PFSK-1 (cell line): ENCODE results near the gene MCTS1.

ENCODE experiments used
- FOXP2 ChIP-seq: optimal IDR thresholded peaks from 2 replicates; pipeline ENCODE3; 2011; ENCODE audit warnings: borderline replicate concordance, control low read depth, inconsistent platforms; ENCODE audit not compliant: insufficient read depth; ENCODE audit errors: extremely low read length, extremely low read depth
- POLR2AphosphoS5 ChIP-seq: IDR thresholded peaks from 2 replicates; pipeline ENCODE4 v1.6.1; 2012; ENCODE audit warnings: low read depth, mild to moderate bottlenecking, control low read depth, low read length, moderate library complexity
- SIN3A ChIP-seq: IDR thresholded peaks from 2 replicates; pipeline ENCODE4 v1.6.1; 2012; ENCODE audit warnings: mild to moderate bottlenecking, low read length, moderate library complexity, borderline replicate concordance; ENCODE audit not compliant: insufficient read depth
- TAF1 ChIP-seq: IDR thresholded peaks from 2 replicates; pipeline ENCODE4 v1.6.1; 2012; ENCODE audit warnings: low read length, control low read depth, borderline replicate concordance; ENCODE audit not compliant: insufficient read depth
- TF ChIP-seq, protein P1 (sequence below), 2 experiments: IDR thresholded peaks; 2 replicates each; pipeline versions ENCODE4 v1.6.1 to v1.8.0; 2011 to 2012; ENCODE audit warnings: low read depth in 2 of 2, low read length in 2 of 2, control low read depth in 1 of 2, inconsistent platforms in 1 of 2, mild to moderate bottlenecking in 1 of 2, moderate library complexity in 1 of 2; ENCODE audit not compliant: insufficient read depth in 1 of 2

The MCTS1 gene

DNA sequence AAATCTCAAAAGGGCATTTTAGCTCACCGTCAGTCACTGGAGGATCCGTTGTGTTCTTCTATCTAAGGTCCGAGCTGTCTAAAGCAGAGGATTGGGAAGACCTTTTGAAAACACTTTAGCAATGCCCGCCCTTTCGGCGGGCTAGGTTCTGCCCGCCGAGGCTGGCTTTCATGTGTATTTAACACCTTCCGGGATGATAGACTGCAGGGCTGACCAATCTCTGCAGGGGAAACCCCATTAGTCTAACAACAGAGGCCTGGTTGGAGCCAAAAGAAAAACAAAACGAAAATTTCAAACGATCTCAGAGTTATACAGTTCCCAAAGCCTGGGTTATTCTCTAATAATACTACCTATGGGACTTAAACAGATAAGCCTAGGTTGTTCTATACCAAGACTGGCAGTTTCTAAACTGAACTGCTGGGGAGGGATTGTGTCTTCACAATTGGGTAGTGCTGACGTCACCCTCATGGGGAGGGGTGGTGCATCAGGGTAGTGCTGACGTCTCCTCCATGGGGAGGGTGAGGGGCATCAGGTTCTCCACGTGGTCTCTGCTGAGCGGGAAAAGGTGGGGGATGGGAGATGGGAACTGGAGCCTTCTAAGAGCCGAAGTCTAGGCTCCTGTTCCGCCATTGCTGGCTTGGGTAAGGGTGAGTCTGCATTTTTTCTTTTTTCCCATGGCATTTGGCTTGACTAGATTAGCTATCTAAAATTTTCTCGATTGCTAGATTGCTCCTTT is 28.4 kb upstream of the MCTS1 start:
- TF ChIP-seq POLR2AphosphoS5: no peak
- TF ChIP-seq, protein P1, sequence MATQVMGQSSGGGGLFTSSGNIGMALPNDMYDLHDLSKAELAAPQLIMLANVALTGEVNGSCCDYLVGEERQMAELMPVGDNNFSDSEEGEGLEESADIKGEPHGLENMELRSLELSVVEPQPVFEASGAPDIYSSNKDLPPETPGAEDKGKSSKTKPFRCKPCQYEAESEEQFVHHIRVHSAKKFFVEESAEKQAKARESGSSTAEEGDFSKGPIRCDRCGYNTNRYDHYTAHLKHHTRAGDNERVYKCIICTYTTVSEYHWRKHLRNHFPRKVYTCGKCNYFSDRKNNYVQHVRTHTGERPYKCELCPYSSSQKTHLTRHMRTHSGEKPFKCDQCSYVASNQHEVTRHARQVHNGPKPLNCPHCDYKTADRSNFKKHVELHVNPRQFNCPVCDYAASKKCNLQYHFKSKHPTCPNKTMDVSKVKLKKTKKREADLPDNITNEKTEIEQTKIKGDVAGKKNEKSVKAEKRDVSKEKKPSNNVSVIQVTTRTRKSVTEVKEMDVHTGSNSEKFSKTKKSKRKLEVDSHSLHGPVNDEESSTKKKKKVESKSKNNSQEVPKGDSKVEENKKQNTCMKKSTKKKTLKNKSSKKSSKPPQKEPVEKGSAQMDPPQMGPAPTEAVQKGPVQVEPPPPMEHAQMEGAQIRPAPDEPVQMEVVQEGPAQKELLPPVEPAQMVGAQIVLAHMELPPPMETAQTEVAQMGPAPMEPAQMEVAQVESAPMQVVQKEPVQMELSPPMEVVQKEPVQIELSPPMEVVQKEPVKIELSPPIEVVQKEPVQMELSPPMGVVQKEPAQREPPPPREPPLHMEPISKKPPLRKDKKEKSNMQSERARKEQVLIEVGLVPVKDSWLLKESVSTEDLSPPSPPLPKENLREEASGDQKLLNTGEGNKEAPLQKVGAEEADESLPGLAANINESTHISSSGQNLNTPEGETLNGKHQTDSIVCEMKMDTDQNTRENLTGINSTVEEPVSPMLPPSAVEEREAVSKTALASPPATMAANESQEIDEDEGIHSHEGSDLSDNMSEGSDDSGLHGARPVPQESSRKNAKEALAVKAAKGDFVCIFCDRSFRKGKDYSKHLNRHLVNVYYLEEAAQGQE (IDR thresholded peaks at IDR 0.05; ENCODE audit: insufficient read depth in 1 of 2, low read depth in 2 of 2, low read length in 2 of 2): no peak
- no peak for TF ChIP-seq FOXP2
- no peak for TF ChIP-seq TAF1
- TF ChIP-seq SIN3A: no peak

DNA sequence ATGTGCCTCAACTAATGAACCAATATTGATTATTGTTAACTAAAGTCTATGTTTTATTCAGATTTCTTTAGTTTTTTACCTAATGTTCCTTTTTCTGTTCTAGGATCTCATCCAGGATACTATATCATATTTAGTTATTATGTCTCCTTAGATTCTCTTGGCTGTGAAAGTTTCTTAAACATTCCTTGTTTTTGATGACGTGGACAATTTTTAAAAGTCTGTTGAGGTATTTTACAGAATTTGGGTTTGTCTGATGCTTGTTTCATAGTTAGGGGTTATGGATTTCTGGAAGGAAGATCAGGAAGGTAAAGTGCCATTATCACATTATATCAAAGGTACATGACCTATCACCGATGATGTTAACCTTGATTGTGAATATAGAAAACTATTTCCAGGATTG is 18.2 kb upstream of the MCTS1 start:
- TF ChIP-seq, protein P1 (IDR thresholded peaks at IDR 0.05; ENCODE audit: insufficient read depth in 1 of 2, low read depth in 2 of 2, low read length in 2 of 2): no peak
- TF ChIP-seq FOXP2: no peak
- TF ChIP-seq TAF1: no peak
- no peak for TF ChIP-seq SIN3A
- TF ChIP-seq POLR2AphosphoS5: no peak

DNA sequence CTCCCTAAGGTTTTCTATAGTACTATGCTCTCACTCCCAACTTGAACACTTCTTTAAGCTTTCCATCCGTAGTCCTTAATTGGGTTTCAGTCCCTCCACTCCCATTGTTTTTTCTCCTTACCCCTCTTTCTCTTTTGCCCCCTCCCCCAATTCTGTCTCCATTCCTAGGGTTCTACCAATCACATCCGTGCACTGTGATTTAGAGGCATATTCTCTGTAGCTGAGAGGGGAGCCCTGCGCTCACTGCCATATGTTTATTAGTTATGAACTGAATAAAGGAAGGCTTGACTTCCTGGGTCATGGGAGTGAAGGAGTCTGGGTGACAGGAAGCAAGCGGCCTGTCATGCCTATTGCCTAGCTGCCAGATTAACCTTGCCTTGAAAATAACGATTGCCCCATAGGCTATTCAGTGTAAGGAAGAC is 471 bp downstream of the MCTS1 start:
- TF ChIP-seq SIN3A (no peak), POLR2AphosphoS5 (peak; percentile 9; the same call in 1 of the 2 replicates)

DNA sequence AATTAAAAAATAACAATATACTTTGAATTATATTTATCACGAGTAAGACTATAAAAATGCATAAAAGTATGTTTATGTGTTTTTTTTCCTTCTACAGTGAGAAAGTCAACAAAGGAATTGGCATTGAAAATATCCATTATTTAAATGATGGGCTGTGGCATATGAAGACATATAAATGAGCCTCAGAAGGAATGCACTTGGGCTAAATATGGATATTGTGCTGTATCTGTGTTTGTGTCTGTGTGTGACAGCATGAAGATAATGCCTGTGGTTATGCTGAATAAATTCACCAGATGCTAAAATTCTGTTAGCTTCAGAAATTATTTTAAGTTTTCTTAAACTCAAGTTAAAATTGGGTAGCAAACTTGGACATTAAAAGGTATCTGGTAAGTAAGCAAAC is 8.2 kb downstream of the MCTS1 start:
- TF ChIP-seq SIN3A (no peak), TAF1 (no peak), POLR2AphosphoS5 (no peak), FOXP2 (no peak)
- TF ChIP-seq, protein P1 (IDR thresholded peaks at IDR 0.05; ENCODE audit: insufficient read depth in 1 of 2, low read depth in 2 of 2, low read length in 2 of 2): no peak

DNA sequence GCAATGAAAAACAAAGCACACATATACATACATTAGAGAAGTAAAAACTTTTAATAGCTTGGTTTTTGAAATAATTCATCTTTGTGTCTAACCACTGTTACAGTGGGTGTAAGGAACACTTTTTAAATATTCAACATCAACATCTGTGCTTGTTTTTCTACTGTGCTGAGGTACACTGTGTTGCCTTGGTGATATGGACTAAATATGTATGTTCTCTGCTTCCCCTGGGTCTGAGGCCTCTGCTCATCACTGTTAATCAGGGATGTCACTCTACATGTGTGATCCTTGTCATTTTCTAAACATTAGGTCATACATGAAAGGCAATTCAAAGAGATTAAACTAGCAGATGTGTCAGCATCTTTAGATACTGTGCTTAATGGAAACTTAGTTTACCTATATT is 10.9 kb downstream of the MCTS1 start:
- TF ChIP-seq POLR2AphosphoS5 (no peak), FOXP2 (no peak), TAF1 (no peak), SIN3A (no peak)
- TF ChIP-seq, protein P1 (IDR thresholded peaks at IDR 0.05; ENCODE audit: insufficient read depth in 1 of 2, low read depth in 2 of 2, low read length in 2 of 2): no peak
